ENCODE data around the gene STARD9. TPM values are rescaled to one million over a fixed set of nuclear protein-coding genes. Genes with fewer than 3 reads are reported as not detected.
"Not testable (repeated sequence)": the region's sequence is repeated elsewhere in the genome, so short reads cannot be mapped to it uniquely, and the experiment has no call there.

Gene STARD9
- total RNA-seq, 1 donor from 2014 or later = 1.2 TPM

DNA sequence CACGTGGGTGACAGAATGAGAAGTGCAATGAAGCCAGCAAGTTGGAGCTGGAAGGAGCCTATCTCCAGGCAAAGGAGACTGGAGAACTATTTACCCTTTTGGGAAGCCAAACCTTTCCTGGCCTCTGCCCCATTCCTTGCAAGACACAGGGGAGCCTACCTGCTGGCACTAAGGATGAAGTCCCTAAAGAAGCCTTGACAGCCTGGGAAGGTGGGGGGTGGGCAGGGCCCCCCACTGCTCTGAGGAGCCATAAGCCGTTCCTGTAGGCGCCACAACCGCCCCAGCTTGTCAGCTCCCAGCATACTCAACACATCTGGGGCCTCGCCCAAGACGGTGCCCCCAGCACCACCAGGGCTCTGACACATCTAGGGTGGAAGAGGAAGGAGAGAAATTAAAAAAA is 156.1 kb downstream of the STARD9 start:
- no peak for ATAC-seq

DNA sequence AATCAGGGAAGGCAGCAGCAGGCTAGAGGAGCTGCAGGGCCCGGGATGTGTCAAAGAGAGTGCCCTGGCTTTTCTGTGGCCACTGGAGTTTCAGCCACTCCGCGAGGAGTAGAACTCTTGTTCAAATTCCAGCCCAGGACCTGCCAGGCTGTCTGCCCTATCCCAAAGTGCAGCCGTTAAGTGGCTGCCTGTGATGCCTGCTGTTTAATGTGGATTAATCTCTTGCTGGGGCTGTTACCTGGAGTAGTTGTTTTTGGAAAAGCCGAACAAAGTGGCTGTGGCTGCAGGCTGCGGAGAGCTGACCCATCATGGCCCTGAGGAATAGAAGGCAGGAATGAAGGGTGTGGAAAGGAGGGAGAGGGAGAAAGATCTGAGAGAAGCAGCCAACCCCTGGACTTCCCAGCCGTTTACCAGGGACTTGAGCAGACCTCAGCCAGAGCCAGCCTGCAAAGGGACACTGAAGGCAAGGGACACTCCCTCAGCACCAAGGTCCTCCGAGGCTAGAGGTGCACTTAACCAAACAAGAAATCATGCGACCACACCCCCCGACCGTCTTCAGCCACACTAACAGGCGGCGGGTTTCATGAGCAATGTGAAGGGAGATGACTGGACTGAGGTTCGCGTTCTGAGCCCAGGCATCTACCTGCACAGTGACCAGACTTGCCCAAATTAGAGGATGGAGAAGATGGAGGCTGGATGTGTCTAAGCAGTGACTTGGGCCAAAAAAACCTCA is 156.9 kb downstream of the STARD9 start:
- ATAC-seq = no peak

DNA sequence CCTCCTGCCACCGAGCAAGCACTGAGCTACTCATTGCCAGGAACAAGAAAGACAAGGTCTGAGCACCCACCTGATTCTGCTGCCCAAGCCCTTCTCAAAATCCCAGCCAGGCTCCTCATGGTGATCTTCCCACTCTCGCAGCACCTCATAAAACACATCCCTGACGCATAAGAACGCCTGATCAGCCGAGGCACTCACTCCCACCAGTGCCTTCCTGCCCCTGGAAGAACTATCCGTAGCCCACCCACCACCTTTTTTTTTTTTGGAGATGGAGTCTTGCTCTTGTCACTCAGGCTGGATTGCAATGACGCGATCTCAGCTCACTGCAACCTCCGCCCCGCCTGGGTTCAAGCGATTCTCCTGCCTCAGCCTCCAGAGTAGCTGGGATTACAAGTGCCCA is 157.6 kb downstream of the STARD9 start:
- no peak for ATAC-seq

DNA sequence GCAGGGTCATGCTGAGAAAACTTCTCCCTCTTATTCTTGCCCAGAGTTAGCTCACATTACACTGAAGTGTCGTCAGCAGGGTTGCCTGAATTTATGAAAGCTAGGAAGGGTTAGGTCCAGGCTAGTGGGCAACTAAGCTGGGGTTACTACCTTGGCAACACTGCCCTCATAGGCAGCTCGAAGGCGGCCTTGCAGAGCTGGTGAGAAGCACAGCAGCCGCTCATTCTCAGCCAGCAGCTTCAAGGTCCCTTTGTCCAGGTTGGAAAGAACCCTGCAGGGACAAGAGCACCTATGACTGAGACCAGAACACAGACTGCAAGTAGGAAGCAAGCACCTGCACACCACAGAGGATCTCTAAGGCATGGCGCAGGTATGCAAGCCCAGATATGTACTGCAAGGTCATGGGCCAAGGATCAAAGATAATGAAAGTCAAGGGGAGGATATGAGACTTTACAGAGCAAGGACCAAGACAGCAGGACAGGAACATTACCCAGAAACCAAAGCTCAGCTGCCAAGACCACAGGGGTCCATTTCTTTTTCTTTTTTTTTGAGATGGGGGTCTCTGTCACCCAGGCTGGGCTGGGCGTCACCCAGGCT is 158.8 kb downstream of the STARD9 start:
- ATAC-seq = no peak

DNA sequence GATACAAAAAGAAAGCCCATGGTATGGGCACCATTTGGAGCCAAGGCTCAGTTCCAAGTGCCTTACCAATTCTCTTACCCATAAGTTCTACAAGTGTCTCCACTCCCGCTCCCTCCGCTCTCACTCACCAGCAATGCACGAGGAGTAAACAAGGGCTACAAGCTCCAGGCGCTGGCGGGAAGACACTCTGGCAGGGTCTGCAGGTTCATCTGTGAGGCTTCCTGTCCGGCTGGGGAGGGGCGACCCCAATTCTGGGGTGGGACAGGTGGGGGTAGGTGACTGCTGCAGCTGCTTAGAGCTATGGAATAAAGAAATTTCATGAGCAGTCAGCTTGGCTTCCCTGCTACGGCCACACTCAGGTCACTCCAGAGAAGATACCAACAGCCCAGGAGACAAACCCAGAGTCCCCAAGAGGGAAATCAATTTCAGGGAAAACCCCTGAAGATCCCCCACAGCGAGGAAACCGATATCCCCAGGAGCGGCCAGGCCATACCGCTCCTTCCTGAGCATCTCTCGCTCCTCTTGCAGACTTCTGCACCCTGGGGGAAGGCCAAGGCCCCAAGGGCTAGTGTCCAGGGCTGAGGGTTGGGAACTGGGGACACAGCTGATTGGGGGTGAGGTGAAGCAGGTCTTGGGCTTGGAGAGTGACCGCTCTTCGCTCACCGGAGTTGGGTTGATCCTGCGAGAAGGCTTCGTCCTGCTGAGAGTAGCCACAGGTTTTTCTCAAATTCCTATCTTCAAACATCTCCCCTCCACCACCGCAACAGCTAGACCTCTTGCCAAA is 160.2 kb downstream of the STARD9 start:
- ATAC-seq = no peak

DNA sequence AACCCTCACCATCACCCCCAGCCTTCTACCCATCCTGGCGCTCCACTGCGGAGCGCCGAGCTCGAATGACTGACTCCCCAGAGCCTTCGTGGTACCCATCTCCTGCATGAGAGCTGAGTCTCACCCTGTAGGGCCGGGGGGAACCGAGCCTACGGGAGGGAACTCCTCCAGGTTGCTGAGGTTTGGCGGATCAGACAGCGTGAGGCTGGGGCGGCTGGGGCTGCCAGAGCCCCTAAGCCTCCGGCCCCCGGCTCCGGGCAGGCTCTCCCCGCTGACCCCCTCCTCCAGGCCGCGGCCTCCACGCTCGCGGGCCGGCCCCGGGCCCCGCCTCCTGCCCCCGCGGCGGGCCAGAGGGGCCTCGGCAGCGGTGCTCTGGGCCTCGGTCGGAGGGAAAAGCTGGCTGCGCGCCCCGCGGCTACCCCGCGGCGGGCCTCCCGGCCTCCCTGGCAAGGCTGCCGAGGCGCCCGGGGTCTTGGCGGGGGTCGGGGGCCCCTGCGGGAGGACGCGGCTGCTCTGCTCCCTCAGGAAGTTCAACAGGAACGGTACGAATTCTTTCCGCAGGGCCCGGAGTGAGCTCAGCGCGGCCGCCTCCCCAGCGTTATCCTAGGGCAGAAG is 160.9 kb downstream of the STARD9 start:
- peak; percentile 17 for ATAC-seq

DNA sequence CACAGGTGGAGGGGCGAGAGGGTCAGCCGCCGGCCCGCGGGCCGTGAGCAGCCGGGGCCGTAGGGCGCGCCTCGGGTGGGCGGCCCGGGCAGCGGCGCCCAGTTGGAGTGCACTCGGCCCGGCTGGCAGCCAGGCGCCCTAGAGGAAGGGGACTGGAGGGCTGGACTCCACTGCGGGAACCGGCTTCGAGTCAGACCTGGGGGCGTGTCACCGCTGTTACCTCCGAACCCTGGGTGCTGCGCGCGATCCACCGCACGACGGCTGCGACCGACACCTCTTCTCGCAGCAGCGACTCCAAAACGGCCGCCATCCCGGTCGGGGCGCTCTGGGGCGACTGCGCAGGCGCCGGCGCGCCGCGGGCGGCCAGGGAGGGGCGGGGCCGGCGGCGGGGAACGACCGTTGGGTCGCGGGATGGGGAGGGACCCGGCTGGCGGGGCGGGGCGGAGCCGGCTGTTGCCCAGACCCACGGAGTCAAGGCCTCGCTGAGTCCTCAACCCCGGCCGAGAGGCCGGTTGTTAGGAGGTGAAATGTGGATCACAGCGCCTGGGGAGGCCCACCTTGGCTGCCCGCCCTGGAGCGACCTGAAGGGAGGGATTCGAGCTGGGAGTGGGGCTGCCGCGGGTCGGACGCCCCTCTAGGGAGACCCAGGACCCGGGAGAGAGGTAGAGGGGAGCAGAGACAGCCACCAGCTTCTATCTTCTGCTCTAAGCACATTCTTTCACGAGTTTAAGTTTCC is 161.6 kb downstream of the STARD9 start, which contains the start of gene CDAN1:
CDAN1 (minus strand) TSS at position 336 of the 736 bp plus-strand sequence; CDS start at position 310, 26 bp downstream.
- ATAC-seq = peak; percentile 95

DNA sequence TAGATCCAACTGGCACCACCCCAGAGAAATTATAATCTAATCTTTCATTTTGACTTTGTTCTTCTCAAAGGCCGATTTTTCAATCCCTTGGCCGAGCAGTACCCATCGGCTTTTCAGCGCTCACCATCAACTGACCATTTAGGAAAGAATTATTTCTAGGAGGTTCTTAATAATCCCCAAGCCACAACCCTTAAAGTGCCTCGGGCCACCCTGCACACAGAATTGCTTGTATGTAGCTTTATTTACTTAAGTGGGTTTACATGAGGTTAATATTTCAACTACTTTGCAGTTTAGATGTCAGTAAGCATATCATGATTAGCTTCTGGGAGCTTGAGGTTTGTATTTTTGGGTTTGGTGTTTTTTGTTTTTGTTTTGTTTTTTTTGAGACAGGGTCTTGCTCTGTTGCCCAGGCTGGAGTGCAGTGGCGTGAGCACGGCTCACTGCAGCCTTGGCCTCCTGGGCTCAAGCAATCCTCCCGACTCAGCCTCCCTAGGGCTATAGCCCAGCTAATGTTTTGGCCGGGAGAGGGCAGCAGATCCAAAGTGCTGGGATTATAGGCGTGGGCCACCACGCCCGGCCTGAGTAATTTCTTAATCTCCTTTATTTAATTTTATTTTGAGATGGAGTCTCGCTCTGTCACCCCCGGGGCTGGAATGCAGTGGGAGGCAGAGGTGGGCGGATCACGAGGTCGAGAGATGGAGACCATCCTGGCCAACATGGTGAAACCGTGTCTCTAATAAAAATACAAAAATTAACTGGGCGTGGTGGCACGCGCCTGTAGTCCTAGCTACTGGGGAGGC is 162.3 kb downstream of the STARD9 start:
- ATAC-seq = peak; percentile 51

DNA sequence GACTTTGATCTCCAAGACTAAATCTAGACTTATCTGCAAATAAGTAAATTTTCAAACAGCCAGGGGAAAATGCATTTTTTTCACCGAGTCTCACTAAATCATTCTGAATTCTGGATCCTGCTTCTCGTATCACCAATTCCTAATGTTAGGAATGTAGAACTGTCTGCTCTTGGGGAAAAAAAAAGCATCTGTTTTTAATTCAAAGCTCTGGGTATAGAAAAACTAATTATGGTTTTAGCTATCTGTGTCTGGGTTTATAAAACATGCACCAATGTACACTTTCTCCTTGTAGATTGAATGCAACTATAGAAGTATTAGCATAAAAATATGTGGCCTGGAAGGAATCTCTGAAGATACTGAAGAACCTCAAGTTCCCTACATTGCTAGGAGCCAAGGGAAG is 166.3 kb downstream of the STARD9 start:
- no peak for ATAC-seq

DNA sequence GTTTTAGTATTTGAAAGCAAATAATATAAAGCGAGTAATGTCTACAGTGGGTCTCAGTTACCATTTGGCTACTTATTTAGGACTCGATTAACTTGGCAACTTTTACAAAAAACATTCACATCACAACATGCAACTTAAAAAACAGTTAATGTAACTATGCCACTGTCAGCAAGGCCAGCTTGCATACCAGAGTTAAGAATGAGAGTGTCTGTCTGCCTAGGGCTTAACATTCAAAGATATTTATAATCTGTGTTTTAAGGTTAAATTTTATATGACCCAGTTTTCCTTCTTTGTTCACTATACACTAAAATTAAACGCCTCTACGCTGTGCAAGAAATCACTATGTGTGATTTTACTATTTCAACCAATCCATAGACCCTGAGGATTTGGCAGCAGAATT is 166.7 kb downstream of the STARD9 start:
- ATAC-seq = no peak

DNA sequence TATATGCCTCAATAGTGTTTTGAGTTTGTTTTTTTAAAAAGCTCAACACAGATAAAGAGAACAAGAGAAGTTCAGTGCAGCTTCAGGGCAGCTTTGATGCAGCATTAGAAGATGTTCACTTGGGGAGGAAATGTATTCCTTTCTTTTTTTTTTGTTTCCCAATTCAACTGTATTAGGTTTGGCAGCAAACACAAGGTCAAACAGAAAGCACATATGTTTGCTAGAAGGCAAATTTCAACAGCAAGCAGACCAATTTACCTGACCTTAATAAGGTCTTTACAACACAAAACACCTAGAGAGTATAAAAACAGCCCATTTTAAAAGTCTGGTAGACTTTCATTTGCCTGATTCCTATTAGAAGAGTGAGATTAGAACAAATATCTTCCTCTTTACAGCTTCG is 168.8 kb downstream of the STARD9 start:
- no peak for ATAC-seq

DNA sequence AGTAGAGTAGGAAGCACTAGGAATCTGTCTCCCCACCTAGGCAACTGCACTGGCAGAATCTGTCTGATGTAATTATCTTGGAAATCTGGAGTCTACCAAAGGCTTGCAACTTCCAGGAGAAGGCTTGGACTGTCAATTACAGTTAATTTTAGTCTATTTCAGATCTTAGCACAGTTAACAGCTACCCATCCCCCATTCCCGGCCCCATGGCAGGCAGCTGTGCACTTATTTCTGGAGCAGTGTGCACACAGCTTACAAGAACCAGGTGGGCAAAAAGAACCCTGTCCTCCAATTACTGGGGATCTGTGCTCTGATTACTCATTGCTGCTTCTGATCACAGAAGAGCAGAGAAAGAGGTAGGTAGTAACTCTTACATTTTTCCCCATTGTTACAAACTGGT is 173.9 kb downstream of the STARD9 start:
- ATAC-seq = no peak

DNA sequence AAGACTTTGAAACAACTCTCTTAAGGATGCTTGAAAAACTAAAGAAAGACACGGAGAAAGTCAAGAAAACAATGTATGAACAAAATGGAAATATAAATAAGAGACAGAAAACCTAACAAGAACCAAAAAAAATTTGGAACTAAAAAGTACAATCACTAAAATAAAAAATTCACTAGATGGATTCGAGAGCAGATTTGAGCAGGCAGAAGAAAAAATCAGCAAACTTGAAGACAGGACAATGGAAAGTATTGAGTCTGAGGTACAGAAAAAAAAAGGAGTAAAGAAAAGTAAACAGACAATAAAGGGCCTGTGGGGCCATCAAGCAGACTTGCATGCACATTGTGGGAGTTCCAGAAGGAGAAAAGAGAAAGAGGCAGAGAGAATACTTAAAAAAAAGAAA is 174.9 kb downstream of the STARD9 start:
- ATAC-seq = no peak

DNA sequence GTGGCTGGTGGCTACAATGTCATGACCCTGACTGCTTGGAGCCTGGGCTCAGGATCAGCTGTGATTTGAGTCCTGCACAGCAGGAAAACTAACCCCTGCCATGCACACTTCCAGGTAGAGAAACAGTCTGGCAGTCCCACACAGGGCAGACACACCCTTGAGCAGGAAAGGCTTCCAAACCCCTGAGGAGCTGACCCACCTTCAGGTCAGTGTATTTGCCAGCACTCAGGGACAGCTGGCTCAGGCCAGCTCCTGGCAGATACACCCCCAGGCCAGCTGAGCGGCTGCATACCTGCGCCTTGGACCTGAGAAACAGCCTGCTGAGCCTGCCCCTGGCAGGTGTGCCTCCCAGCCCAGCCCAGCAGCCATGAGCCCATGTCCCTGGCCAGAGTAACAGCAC is 183.7 kb downstream of the STARD9 start:
- ATAC-seq = peak; percentile 17

DNA sequence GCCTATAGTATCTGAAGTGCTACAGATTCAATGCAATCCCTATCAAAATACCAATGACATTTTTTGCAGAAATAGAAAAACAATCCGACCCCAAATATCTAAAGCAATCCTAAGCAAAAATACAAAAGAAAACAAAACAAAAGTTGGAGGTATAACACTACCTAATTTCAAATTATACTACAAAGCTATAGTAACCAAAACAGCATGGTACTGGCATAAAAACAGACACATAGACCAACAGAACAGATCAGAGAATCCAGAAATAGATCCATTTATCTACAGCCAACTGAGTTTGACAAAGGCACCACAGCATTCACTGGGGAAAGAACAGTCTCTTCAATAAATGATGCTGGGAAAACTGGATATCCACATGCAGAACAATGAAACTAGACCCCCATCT is 185.4 kb downstream of the STARD9 start:
- ATAC-seq = no peak

DNA sequence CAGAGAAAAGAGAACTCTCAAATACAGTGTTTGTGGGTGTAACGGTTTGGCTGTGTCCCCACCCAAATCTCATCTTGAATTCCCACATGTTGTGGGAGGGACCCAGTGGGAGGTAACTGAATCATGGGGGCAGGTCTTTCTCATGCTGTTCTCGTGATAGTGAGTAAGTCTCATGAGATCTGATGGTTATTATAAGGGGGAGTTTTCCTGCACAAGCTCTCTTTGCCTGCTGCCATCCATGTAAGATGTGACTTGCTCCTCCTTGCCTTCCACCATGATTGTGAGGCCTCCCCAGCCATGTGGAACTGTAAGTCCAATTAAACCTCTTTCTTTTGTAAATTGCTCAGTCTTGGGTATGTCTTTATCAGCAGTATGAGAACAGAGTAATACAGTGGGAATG is 186.4 kb downstream of the STARD9 start:
- ATAC-seq = not testable (repeated sequence)

DNA sequence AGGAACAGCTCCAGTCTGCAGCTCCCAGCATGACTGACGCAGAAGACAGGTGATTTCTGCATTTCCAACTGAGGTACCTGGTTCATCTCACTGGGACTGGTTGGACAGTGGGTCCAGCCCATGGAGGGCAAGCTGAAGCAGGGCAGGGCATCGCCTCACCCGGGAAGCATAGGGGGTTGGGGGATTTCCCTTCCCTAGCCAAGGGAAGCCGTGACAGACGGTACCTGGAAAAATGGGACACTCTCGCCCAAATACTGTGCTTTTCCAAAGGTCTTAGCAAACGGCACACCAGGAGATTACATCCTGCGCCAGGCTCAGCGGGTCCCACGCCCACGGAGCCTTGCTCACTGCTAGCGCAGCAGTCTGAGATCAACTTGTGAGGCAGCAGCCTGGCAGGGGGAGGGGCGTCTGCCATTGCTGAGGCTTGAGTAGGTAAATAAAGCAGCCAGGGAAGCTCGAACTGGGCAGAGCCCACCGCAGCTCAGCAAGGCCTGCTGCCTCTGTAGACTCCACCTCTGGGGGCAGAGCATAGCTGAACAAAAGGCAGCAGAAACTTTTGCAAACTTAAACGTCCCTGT is 188.8 kb downstream of the STARD9 start:
- not testable (repeated sequence) for ATAC-seq

DNA sequence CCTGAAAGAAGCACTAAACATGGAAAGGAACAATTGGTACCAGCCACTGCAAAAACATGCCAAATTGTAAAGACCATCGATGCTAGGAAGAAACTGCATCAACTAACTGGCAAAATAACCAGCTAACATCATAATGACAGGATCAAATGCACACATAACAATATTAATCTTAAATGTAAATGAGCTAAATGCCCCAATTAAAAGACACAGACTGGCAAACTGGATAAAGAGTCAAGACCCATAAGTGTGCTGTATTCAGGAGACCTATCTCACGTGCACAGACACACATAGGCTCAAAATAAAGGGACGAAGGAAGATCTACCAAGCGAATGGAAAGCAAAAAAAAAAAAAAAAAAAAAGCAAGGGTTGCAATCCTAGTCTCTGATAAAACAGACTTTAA is 190.7 kb downstream of the STARD9 start:
- not testable (repeated sequence) for ATAC-seq
